Erythroblast (primary cell): ENCODE measurements around the gene AOC1.

ENCODE experiments used
- GATA1 ChIP-seq: IDR thresholded peaks from 2 replicates; pipeline ENCODE4 v1.6.1; 2011; ENCODE audit warnings: low read depth, mild to moderate bottlenecking, control low read depth, low read length, moderate library complexity
- POLR2A ChIP-seq: IDR thresholded peaks from 2 replicates; pipeline ENCODE4 v1.6.1; 2011; ENCODE audit warnings: mild to moderate bottlenecking, low read length

DNA sequence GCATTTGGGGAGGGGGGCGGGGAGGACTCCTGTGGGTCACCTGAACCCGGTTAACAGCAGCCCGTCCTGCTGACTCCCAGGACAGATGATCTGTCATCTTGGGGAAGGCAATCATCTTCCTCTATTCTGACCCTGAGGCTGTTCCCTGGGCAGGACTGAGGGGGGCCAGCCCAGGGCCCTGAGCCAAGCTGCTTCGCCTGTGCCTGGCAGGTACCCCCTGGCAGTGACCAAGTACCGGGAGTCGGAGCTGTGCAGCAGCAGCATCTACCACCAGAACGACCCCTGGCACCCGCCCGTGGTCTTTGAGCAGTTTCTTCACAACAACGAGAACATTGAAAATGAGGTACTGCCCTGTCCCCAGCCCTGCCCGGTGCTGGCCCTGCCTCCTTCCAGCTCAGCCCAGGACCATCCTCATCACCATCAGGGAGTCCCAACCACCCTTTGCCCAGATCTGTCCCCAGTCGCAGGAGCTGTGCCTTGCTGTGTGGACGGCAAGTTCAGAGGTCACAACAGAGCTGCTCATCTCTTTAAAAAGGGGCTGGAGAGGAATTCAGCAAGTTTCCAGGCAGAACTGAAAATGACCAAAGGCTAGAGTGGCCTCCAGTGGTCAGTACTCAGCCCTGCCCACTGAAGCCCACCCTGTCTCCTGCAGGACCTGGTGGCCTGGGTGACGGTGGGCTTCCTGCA lies 8.1 kb downstream of the AOC1 start:
- TF ChIP-seq POLR2A (no peak), GATA1 (no peak)
